Spleen (tissue), 11 donors: ENCODE results near the gene STARD13. TPM values are rescaled to one million over a fixed set of nuclear protein-coding genes. Genes with fewer than 3 reads are reported as not detected.

ENCODE experiments used
- DNase-seq: peaks from one replicate; pipeline ENCODE4 v3.0.0-alpha.2; 2020
- H3K27ac ChIP-seq, 8 donors: fragments of 200-600 bp; sonication (generic) in 7 of 8; 1 replicate in 4 of 8; 2 replicates in 4 of 8; pipeline versions ENCODE4 v1.5.0 to v1.8.0; 2016 to 2021; ENCODE audit warnings: inconsistent platforms in 4 of 8, mild to moderate bottlenecking in 4 of 8, moderate library complexity in 1 of 8
- H3K27me3 ChIP-seq, 7 donors: fragments of 200-600 bp; sonication (generic) in 6 of 7; replicated peaks in 1 of 7; 1 replicate in 4 of 7; 2 replicates in 3 of 7; pipeline versions ENCODE4 v1.5.0 to v1.8.0; 2016 to 2021; ENCODE audit warnings: inconsistent platforms in 3 of 7, mild to moderate bottlenecking in 1 of 7
- H3K36me3 ChIP-seq, 6 donors: fragments of 200-600 bp; sonication (generic) in 5 of 6; 1 replicate in 4 of 6; 2 replicates in 2 of 6; pipeline versions ENCODE4 v1.5.0 to v1.8.0; 2016 to 2021; ENCODE audit warnings: inconsistent platforms in 2 of 6
- H3K4me1 ChIP-seq, 6 donors: fragments of 200-600 bp; sonication (generic) in 5 of 6; 1 replicate in 3 of 6; 2 replicates in 3 of 6; pipeline versions ENCODE4 v1.5.0 to v1.8.0; 2016 to 2021; ENCODE audit warnings: inconsistent platforms in 3 of 6
- H3K4me3 ChIP-seq, 8 donors: fragments of 200-600 bp; sonication (generic) in 7 of 8; 1 replicate in 4 of 8; 2 replicates in 4 of 8; pipeline versions ENCODE4 v1.5.0 to v1.8.0; 2016 to 2021; ENCODE audit warnings: inconsistent platforms in 4 of 8, mild to moderate bottlenecking in 4 of 8, moderate library complexity in 2 of 8
- H3K9me3 ChIP-seq, 8 donors: fragments of 200-600 bp; sonication (generic) in 7 of 8; 1 replicate in 4 of 8; 2 replicates in 4 of 8; pipeline versions ENCODE4 v1.5.0 to v1.8.0; 2016 to 2021; ENCODE audit warnings: inconsistent platforms in 4 of 8
- CTCF ChIP-seq, 11 experiments: fragments of 200-600 bp in 7 of 11; fragments of 450-650 bp in 4 of 11; sonication (generic) in 4 of 11; IDR thresholded peaks in 8 of 11; conservative IDR thresholded peaks in 3 of 11; 1 replicate in 7 of 11; 2 replicates in 4 of 11; pipeline versions ENCODE4 v1.4.0 to v1.8.0; 2016 to 2021; ENCODE audit warnings: antibody characterized with exemption in 11 of 11, inconsistent platforms in 4 of 11, mild to moderate bottlenecking in 1 of 11
- POLR2A ChIP-seq, 3 donors: fragments of 450-650 bp; IDR thresholded peaks; one replicate each; pipeline ENCODE4 v1.5.1; 2017; ENCODE audit warnings: antibody characterized with exemption in 3 of 3, mild to moderate bottlenecking in 1 of 3
- POLR2AphosphoS5 ChIP-seq, 3 donors: sonication (generic); formaldehyde crosslinking; IDR thresholded peaks; one replicate each; pipeline ENCODE4 v1.5.1; 2017; ENCODE audit warnings: antibody characterized with exemption in 3 of 3
- WGBS, 5 donors: extraction: QIAGEN DNeasy Blood & Tissue Kit in 3 of 5; methylation state at CpG; one replicate each; pipeline versions ENCODE4 v1.1.5 to v1.1.7; 2013 to 2018; 5-methylcytosine and 5-hydroxymethylcytosine counted together
- intact Hi-C: fragments of 100-400 bp; cut with DNase I; formaldehyde crosslinking; loops from one replicate; pipeline ENCODE4 v1.15.0; 2023; ENCODE audit warnings: low total_unique reads
- polyA plus RNA-seq, 3 donors: library from polyadenylated mRNA; stranded (reverse); fragments of 200-250 nt; gene quantifications; one replicate each; pipeline ENCODE4 v1.2.1, GENCODE V29; 2013
- total RNA-seq, 7 donors: library from RNA; depleted of rRNA in 3 of 7; stranded (reverse); fragments of >200 nt in 3 of 7; fragmentation: NEBNext Ultra II Directional in 4 of 7; extraction: Animal tissue kit (Norgen Biotek cat#: 25700) in 4 of 7; gene quantifications; one replicate each; pipeline versions ENCODE4 v1.1.0 to v1.2.1, GENCODE V29; 2016 to 2021
- donor health status: healthy with polysubstance abuse.
- donor health status: DM: no; HTN: no; CAD: no; lungs with moderate emphysema.
- donor health status: DM: no; HTN: no; CAD: no.
- donor health status: Bipolar disorder and iron deficiency.
- donor health status: healthy.
- donor health status: DM: no; HTN: no; CAD: no.
- donor health status: DM: yes; HTN: yes; CAD: no.

STARD13 gene
- total and polyA plus RNA-seq, 10 donors = 1.4 to 58.1 (median 26.7) TPM

DNA sequence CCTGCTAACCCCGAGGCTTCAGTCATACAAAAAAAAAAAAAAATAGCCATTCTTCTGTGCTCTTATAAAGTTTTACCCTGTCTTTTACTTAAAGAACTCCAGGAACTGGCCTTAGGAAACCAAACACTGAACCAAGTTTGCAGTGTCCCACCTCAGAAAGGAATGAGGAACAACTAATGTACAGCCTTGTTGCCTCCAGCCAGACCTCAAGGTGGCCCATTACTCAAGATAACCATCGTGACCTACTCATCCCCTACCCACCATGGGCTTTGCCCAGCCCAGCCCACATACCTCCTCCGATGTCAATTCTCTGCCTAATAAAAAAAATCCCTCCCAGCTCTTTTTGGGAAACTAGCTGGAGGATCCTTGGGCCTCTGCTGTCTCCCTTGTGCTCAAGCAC is 133.2 kb downstream of the STARD13 start:
- no peak for DNase-seq
- H3K27ac ChIP-seq = peak overlapping the region in 4 of 8 donors; percentile 42 to 66 (median 56)
- WGBS, 5 donors = 66 to 94% (median 85%) methylated on average over 3 of the region's 3 CpGs

DNA sequence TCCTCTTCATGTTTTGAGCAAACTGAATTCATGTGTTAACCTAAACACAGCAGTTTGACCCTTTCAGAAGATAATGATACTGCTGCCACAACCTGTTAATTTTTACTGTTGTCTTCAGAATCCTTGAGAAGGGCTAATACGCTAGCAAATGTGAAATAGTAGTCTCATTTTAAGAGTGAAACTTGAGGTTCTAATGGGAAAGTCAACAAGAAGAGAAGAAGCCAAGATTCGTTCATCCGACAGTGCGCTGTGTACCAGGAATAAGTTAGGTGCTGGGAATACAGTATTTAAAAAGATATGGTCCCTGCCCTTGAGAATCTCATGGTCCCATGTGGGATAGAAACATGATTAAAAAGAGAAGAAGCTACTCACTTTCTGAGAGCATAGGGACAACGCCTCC is 134.9 kb downstream of the STARD13 start:
- peaks cover 0 to 11% (median 0%) of the 10 kb centered on the region in 6 donors for H3K4me1 ChIP-seq
- no peaks in the 10 kb centered on the region for H3K27me3 ChIP-seq
- WGBS, 5 donors = 80 to 94% (median 88%) methylated on average over 5 of the region's 5 CpGs
- intact Hi-C loops = no loop called here
- DNase-seq = no peak
- TF ChIP-seq CTCF (IDR thresholded peaks at IDR 0.05 in 8 of 11, conservative IDR thresholded peaks at IDR 0.05 in 3 of 11) = no peak
- TF ChIP-seq POLR2A (IDR thresholded peaks at IDR 0.05) = no peak
- no peak for TF ChIP-seq POLR2AphosphoS5 (IDR thresholded peaks at IDR 0.05)
- H3K27ac ChIP-seq = no peak overlapping the region
- no peaks in the 10 kb centered on the region for H3K9me3 ChIP-seq
- no peak overlapping the region for H3K4me3 ChIP-seq
- H3K36me3 ChIP-seq = no peaks in the 10 kb centered on the region

More for the DNA sequence above, 133.2 kb downstream of the STARD13 start:
- H3K4me1 ChIP-seq = peaks cover 0 to 11% (median 0%) of the 10 kb centered on the region in 6 donors
- no peaks in the 10 kb centered on the region for H3K9me3 ChIP-seq
- H3K36me3 ChIP-seq = no peaks in the 10 kb centered on the region
- TF ChIP-seq POLR2AphosphoS5 (IDR thresholded peaks at IDR 0.05) (no peak), CTCF (IDR thresholded peaks at IDR 0.05 in 8 of 11, conservative IDR thresholded peaks at IDR 0.05 in 3 of 11) (no peak), POLR2A (IDR thresholded peaks at IDR 0.05) (no peak)
- H3K4me3 ChIP-seq = no peak overlapping the region
- no peaks in the 10 kb centered on the region for H3K27me3 ChIP-seq
- intact Hi-C loops = no loop called here

- no peak overlapping the region for H3K27ac ChIP-seq
- intact Hi-C loops = no loop called here
- 85 to 95% (median 94%) methylated on average over 1 of the region's 1 CpG for WGBS, 5 donors
- no peak for DNase-seq
- no peaks in the 10 kb centered on the region for H3K36me3 ChIP-seq
- no peak overlapping the region for H3K4me3 ChIP-seq
- no peak for TF ChIP-seq POLR2A (IDR thresholded peaks at IDR 0.05)
- TF ChIP-seq POLR2AphosphoS5 (IDR thresholded peaks at IDR 0.05) = no peak
- TF ChIP-seq CTCF (IDR thresholded peaks at IDR 0.05 in 8 of 11, conservative IDR thresholded peaks at IDR 0.05 in 3 of 11) = no peak
- H3K27me3 ChIP-seq = no peaks in the 10 kb centered on the region
- H3K4me1 ChIP-seq = peaks cover 0 to 11% (median 0%) of the 10 kb centered on the region in 6 donors
- no peaks in the 10 kb centered on the region for H3K9me3 ChIP-seq
Observed at GRCh38 chr13:33150126-33150525, 135.4 kb downstream of the STARD13 start.

DNA sequence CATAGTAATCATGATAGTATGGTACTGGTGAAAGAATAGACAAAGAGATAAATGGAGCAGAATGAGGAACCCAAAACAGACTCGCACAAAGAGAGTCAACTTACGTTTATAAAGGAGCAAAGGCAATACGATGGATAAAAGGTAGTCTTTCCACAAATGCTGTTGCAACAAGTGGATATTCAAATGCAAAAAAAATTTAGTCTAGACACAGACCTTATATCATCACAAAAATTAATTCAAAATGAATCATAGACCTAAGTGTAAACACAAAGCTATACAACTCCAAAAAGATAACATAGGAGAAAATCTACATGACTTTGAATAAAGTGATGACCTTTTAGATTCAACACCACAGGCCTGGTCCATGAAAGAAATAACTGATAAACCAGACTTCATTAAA is 137.7 kb downstream of the STARD13 start:
- H3K27ac ChIP-seq = no peak overlapping the region
- no peaks in the 10 kb centered on the region for H3K9me3 ChIP-seq
- 89 to 99% (median 96%) methylated on average over 3 of the region's 3 CpGs for WGBS, 5 donors
- no peaks in the 10 kb centered on the region for H3K36me3 ChIP-seq
- no peak overlapping the region for H3K4me3 ChIP-seq
- peaks cover 0 to 9% (median 0%) of the 10 kb centered on the region in 6 donors for H3K4me1 ChIP-seq
- intact Hi-C loops = no loop called here
- DNase-seq = no peak
- TF ChIP-seq POLR2AphosphoS5 (IDR thresholded peaks at IDR 0.05) (no peak), POLR2A (IDR thresholded peaks at IDR 0.05) (no peak), CTCF (IDR thresholded peaks at IDR 0.05 in 8 of 11, conservative IDR thresholded peaks at IDR 0.05 in 3 of 11) (no peak)
- no peaks in the 10 kb centered on the region for H3K27me3 ChIP-seq
